Neutrophil (primary cell): ENCODE results near the gene PTPRD.

Experiments used
- H3K27ac ChIP-seq: fragments of 200-600 bp; sonication (generic); 2 replicates; pipeline ENCODE4 v1.5.1; 2016; ENCODE audit warnings: mild to moderate bottlenecking, moderate library complexity
- H3K27me3 ChIP-seq: fragments of 200-600 bp; sonication (generic); 2 replicates; pipeline ENCODE4 v1.6.0; 2016; ENCODE audit warnings: mild to moderate bottlenecking
- H3K36me3 ChIP-seq: fragments of 200-600 bp; sonication (generic); 2 replicates; pipeline ENCODE4 v1.5.1; 2017
- H3K4me1 ChIP-seq, 2 experiments: fragments of 200-600 bp in 1 of 2; sonication (generic) in 1 of 2; 1 replicate in 1 of 2; 2 replicates in 1 of 2; pipeline versions ENCODE4 v1.5.1 to v1.6.1; 2013 to 2016; ENCODE audit warnings: low read depth in 1 of 2, low read length in 1 of 2, mild to moderate bottlenecking in 1 of 2, moderate library complexity in 1 of 2; ENCODE audit not compliant: control insufficient read depth in 1 of 2, insufficient read depth in 1 of 2
- H3K4me3 ChIP-seq, 2 experiments: fragments of 200-600 bp in 1 of 2; sonication (generic) in 1 of 2; 1 replicate in 1 of 2; 2 replicates in 1 of 2; pipeline ENCODE4 v1.5.1; 2013 to 2016; ENCODE audit warnings: low read depth in 1 of 2, low read length in 1 of 2, mild to moderate bottlenecking in 1 of 2, moderate library complexity in 1 of 2
- H3K9me3 ChIP-seq: fragments of 200-600 bp; sonication (generic); 2 replicates; pipeline ENCODE4 v1.5.1; 2016
- TF ChIP-seq, protein P1 (sequence below): fragments of 200-600 bp; sonication (generic); IDR thresholded peaks from 2 replicates; pipeline ENCODE4 v1.5.1; 2016; ENCODE audit warnings: antibody characterized with exemption

The PTPRD gene

GRCh38 chr9:9912459-9912858 lies 700.3 kb downstream of the PTPRD start:
- Histone ChIP-seq H3K4me3 (no peak overlapping the region), H3K36me3 (no peaks in the 10 kb centered on the region), H3K27me3 (no peaks in the 10 kb centered on the region), H3K9me3 (no peaks in the 10 kb centered on the region), H3K4me1 (no peaks in the 10 kb centered on the region), H3K27ac (no peak overlapping the region)
- TF ChIP-seq, protein P1, sequence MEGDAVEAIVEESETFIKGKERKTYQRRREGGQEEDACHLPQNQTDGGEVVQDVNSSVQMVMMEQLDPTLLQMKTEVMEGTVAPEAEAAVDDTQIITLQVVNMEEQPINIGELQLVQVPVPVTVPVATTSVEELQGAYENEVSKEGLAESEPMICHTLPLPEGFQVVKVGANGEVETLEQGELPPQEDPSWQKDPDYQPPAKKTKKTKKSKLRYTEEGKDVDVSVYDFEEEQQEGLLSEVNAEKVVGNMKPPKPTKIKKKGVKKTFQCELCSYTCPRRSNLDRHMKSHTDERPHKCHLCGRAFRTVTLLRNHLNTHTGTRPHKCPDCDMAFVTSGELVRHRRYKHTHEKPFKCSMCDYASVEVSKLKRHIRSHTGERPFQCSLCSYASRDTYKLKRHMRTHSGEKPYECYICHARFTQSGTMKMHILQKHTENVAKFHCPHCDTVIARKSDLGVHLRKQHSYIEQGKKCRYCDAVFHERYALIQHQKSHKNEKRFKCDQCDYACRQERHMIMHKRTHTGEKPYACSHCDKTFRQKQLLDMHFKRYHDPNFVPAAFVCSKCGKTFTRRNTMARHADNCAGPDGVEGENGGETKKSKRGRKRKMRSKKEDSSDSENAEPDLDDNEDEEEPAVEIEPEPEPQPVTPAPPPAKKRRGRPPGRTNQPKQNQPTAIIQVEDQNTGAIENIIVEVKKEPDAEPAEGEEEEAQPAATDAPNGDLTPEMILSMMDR: no peak

DNA sequence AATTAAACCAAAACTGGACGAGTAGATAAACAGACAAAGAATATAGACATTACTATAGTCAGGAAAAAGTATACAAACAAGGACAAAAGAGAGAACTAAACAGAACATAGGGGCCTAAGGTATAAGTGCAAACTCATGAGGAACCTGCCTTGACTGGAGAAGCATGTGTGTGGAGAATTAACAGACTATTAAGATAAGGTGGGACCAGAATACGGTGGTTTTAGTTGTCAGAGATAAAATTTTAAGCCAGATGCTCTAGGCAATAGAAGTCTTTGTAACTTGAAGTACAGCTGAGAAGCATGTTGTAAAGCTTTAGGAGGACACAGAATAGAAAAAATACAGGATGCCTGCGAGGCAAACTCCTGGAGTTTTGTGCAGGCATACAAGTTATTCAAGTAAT lies 707.1 kb downstream of the PTPRD start:
- Histone ChIP-seq H3K4me1 (no peaks in the 10 kb centered on the region), H3K27me3 (no peaks in the 10 kb centered on the region), H3K9me3 (no peaks in the 10 kb centered on the region), H3K4me3 (no peak overlapping the region), H3K36me3 (no peaks in the 10 kb centered on the region), H3K27ac (no peak overlapping the region)
- TF ChIP-seq, protein P1: no peak

- Histone ChIP-seq H3K4me1 (no peaks in the 10 kb centered on the region), H3K4me3 (no peak overlapping the region), H3K9me3 (no peaks in the 10 kb centered on the region), H3K27me3 (no peaks in the 10 kb centered on the region), H3K36me3 (no peaks in the 10 kb centered on the region), H3K27ac (no peak overlapping the region)
- TF ChIP-seq, protein P1: no peak
Measured at GRCh38 chr9:9904041-9904440, 708.8 kb downstream of the PTPRD start.

DNA sequence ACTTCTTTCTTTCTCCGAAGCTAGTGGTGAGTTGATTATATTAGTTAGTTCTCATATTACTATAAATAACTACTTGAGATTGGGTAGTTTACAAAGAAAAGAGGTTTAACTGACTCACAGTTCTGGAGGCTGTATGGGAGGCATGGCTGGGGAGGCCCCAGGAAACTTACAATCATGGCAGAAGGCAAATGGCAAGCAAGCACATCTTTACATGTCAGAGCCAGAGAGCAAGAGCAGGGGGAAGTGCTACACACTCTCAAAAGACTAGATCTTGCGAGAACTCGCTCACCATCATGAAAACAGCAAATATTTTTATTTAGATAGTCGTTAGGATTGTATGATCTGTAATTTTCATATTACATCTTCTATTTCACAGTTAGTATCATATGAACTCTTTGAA lies 711.2 kb downstream of the PTPRD start:
- H3K9me3 ChIP-seq: no peaks in the 10 kb centered on the region
- TF ChIP-seq, protein P1: no peak
- no peak overlapping the region for H3K4me3 ChIP-seq
- H3K36me3 ChIP-seq: no peaks in the 10 kb centered on the region
- no peaks in the 10 kb centered on the region for H3K4me1 ChIP-seq
- H3K27ac ChIP-seq: no peak overlapping the region
- no peaks in the 10 kb centered on the region for H3K27me3 ChIP-seq

DNA sequence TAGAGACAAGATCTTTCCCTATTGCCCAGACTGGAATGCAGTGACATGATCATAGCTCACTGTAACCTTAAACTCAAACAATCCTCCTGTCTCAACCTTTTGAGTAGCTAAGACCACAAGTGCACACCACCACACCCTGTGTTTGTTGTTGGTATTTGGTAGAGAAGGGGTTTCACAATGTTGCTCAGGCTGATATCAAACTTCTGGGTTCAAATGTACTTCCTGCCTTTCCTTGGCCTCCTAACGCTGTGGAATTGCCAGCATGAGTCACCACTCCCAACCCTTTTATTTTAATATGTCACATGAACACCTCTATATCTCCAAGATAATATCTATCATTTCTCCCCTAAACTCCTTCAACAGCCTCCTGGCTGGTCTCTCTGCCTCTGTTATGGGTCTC lies 719.0 kb downstream of the PTPRD start:
- Histone ChIP-seq H3K27ac (no peak overlapping the region), H3K36me3 (no peaks in the 10 kb centered on the region), H3K9me3 (no peaks in the 10 kb centered on the region), H3K4me1 (no peaks in the 10 kb centered on the region), H3K27me3 (no peaks in the 10 kb centered on the region), H3K4me3 (no peak overlapping the region)
- TF ChIP-seq, protein P1: no peak

- no peaks in the 10 kb centered on the region for H3K9me3 ChIP-seq
- no peaks in the 10 kb centered on the region for H3K36me3 ChIP-seq
- H3K4me3 ChIP-seq: no peak overlapping the region
- H3K27me3 ChIP-seq: no peaks in the 10 kb centered on the region
- TF ChIP-seq, protein P1: no peak
- H3K27ac ChIP-seq: no peak overlapping the region
- H3K4me1 ChIP-seq: no peaks in the 10 kb centered on the region
Measured at GRCh38 chr9:9892217-9892616, 720.6 kb downstream of the PTPRD start.
